Effector memory CD8-positive, alpha-beta T cell (primary cell): Measurements from ENCODE around the gene MAP1LC3A.

Source experiments
- ATAC-seq: fragments of 150-1000 bp; cut with Tn5 transposase; replicated peaks from 2 replicates; pipeline ENCODE4 v1.10.0; 2021; ENCODE audit warnings: mild to moderate bottlenecking, moderate library complexity
- DNase-seq, 3 experiments: peaks; one replicate each; pipeline ENCODE4 v3.0.0; 2021
- H3K27ac Mint-ChIP-seq, 2 donors: one replicate each; pipeline ENCODE4 v1.8.0; 2022; ENCODE audit warnings: mild to moderate bottlenecking in 2 of 2, mixed read lengths in 2 of 2, moderate library complexity in 2 of 2
- H3K27me3 Mint-ChIP-seq, 2 donors: one replicate each; pipeline ENCODE4 v1.8.0; 2022; ENCODE audit warnings: mixed read lengths in 2 of 2
- H3K36me3 Mint-ChIP-seq: one replicate; pipeline ENCODE4 v1.8.0; 2022; ENCODE audit warnings: mild to moderate bottlenecking, moderate library complexity, mixed read lengths; ENCODE audit not compliant: insufficient read depth
- H3K4me1 Mint-ChIP-seq, 2 donors: one replicate each; pipeline ENCODE4 v1.8.0; 2022; ENCODE audit warnings: low read depth in 2 of 2, mixed read lengths in 2 of 2
- H3K4me3 Mint-ChIP-seq, 2 donors: one replicate each; pipeline ENCODE4 v1.8.0; 2022; ENCODE audit warnings: mild to moderate bottlenecking in 2 of 2, mixed read lengths in 2 of 2, moderate library complexity in 2 of 2
- H3K9me3 Mint-ChIP-seq, 2 donors: one replicate each; pipeline ENCODE4 v1.8.0; 2022; ENCODE audit warnings: mixed read lengths in 2 of 2

The MAP1LC3A gene

DNA sequence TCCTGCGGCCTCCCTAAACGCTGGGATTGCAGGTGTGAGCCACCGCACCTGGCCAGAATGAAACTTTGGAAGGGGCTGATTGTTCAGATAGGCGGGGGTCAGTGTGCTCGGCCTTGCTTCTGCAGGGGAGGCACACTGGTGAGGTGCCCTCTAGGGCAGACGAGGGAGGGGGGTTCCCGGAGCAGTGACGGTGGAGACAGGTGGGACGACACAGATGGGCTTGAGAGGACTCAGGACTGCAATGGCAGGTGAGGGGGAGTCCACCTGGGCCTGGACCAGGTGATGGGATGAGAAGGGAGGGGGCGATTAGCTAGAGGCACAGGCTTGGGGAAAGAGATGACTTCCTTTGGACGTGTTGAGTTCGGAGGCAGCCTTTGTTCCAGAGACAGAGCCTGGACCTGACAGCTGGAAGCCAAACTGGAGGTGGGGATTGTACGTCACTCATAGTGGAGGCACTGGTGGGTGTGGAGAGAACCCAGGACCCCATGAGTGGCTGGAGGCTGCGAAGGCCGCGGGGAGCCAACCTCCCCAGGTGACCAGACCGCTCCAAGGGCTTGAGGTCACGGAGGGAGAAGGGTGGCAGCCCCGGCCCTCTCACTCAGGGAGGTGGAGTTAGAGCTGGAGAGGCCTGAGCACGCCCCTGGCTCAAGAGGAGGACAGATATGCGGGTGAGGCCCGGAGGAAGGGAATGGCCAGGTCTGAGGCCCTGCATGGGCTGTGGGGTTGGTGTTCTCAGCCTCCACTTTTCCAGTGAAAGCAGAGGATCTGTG is 10.5 kb upstream of the MAP1LC3A start:
- no peaks in the 10 kb centered on the region for H3K9me3 Mint-ChIP-seq
- H3K27me3 Mint-ChIP-seq, result no peaks in the 10 kb centered on the region
- DNase-seq, result no peak
- H3K27ac Mint-ChIP-seq, result peak overlapping the region in 1 of 2 donors; percentile 15
- ATAC-seq, result no peak
- H3K4me1 Mint-ChIP-seq, result peaks cover 0 to 2% of the 10 kb centered on the region in 2 donors
- peaks cover 8% of the 10 kb centered on the region for H3K36me3 Mint-ChIP-seq
- H3K4me3 Mint-ChIP-seq, result no peak overlapping the region

DNA sequence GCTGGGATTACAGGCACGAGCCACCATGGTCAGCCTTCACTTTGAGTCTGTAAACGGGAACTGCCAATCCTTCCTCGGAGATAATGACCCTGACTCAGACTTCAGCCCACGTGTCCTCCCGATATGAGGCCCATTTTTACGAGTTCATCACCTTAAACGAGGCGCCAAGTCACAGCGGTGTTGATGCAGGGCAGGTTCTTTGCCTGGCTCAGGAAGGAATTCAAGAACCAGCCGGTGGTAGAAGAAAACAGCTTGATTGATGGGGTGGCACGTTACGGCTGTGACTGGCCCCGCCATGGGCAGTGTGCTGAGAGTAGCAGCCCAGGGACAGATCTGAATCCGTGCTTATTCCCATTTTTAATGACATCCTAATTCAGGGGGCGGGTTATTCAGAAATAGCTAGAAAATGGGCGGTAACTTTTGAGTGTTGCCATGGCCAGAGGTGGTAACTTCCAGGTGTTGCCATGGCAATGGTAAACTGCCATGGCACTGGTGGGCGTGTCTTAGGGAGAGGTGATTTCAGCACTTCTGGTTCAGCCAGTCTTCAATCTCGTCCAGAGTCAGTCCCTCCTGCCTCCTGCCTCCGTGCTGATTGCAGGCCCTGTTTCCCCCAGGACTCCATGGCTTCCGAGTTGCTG is 9.1 kb upstream of the MAP1LC3A start:
- peaks cover 4% of the 10 kb centered on the region for H3K36me3 Mint-ChIP-seq
- ATAC-seq (no peak), DNase-seq (no peak)
- H3K27me3 Mint-ChIP-seq, result no peaks in the 10 kb centered on the region
- no peak overlapping the region for H3K27ac Mint-ChIP-seq
- no peaks in the 10 kb centered on the region for H3K9me3 Mint-ChIP-seq
- H3K4me3 Mint-ChIP-seq, result no peak overlapping the region
- H3K4me1 Mint-ChIP-seq, result peaks cover 0 to 2% of the 10 kb centered on the region in 2 donors

GRCh38 chr20:34549929-34550305 is 8.6 kb upstream of the MAP1LC3A start:
- no peak for ATAC-seq
- Mint-ChIP-seq H3K36me3 (peaks cover 4% of the 10 kb centered on the region), H3K27ac (no peak overlapping the region), H3K4me3 (no peak overlapping the region), H3K4me1 (peaks cover 0 to 2% of the 10 kb centered on the region in 2 donors), H3K27me3 (no peaks in the 10 kb centered on the region), H3K9me3 (no peaks in the 10 kb centered on the region)
- no peak for DNase-seq

- Mint-ChIP-seq H3K4me3 (no peak overlapping the region), H3K27me3 (no peaks in the 10 kb centered on the region), H3K27ac (no peak overlapping the region), H3K36me3 (no peaks in the 10 kb centered on the region), H3K9me3 (no peaks in the 10 kb centered on the region), H3K4me1 (peaks cover 0 to 4% of the 10 kb centered on the region in 2 donors)
- no peak for ATAC-seq
- DNase-seq, result no peak
Observed at GRCh38 chr20:34552569-34552968, 5.9 kb upstream of the MAP1LC3A start.

- ATAC-seq (no peak), DNase-seq (no peak)
- peaks cover 6% of the 10 kb centered on the region for H3K36me3 Mint-ChIP-seq
- no peaks in the 10 kb centered on the region for H3K27me3 Mint-ChIP-seq
- peaks cover 7 to 11% of the 10 kb centered on the region in 2 donors for H3K4me1 Mint-ChIP-seq
- no peak overlapping the region for H3K4me3 Mint-ChIP-seq
- no peaks in the 10 kb centered on the region for H3K9me3 Mint-ChIP-seq
- no peak overlapping the region for H3K27ac Mint-ChIP-seq
Observed at GRCh38 chr20:34553366-34553867, 5.1 kb upstream of the MAP1LC3A start.

GRCh38 chr20:34557936-34558319 is 590 bp upstream of the MAP1LC3A start:
- ATAC-seq (no peak), DNase-seq (no peak)
- peaks cover 24% of the 10 kb centered on the region for H3K36me3 Mint-ChIP-seq
- H3K27me3 Mint-ChIP-seq, result no peaks in the 10 kb centered on the region
- H3K9me3 Mint-ChIP-seq, result no peaks in the 10 kb centered on the region
- H3K4me1 Mint-ChIP-seq, result peaks cover 8 to 11% of the 10 kb centered on the region in 2 donors
- peak overlapping the region; percentile 87 to 90 for H3K4me3 Mint-ChIP-seq
- H3K27ac Mint-ChIP-seq, result peak overlapping the region; percentile 97 to 98

DNA sequence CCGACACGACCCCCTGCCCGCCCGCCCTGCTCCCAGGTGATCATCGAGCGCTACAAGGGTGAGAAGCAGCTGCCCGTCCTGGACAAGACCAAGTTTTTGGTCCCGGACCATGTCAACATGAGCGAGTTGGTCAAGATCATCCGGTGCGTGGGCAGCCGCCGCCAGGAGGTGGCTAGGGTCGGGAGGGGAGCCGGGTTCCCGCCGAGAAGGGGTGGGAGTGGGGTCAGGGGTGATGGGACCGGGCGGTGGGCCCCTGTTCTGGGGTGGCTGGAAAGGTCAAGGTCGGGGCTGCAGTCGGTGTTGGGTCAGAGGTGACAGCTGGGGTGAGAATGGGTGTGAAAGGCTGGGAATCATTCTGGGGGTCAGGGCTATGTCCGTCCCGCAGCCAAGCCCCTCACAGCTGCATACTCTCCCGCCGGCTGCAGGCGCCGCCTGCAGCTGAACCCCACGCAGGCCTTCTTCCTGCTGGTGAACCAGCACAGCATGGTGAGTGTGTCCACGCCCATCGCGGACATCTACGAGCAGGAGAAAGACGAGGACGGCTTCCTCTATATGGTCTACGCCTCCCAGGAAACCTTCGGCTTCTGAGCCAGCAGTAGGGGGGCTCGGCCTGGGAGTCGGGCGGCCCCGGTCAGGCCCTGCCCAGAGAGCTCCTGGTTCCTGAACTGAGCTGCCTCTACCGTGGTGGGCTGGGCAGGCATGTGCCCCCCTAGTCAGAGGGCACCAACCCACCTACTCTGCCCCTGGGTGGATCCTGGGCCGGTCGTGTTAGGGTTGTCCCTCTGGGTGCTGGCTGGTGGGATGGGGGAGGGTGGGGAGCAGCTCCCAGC is 1.0 kb downstream of the MAP1LC3A start:
- ATAC-seq (no peak), DNase-seq (peak in 1 of 3 experiments; percentile 22)
- peak overlapping the region; percentile 66 to 72 for H3K4me3 Mint-ChIP-seq
- H3K36me3 Mint-ChIP-seq, result peaks cover 24% of the 10 kb centered on the region
- H3K4me1 Mint-ChIP-seq, result peaks cover 8 to 12% of the 10 kb centered on the region in 2 donors
- H3K27ac Mint-ChIP-seq, result peak overlapping the region; percentile 41 to 87
- no peaks in the 10 kb centered on the region for H3K27me3 Mint-ChIP-seq
- no peaks in the 10 kb centered on the region for H3K9me3 Mint-ChIP-seq

DNA sequence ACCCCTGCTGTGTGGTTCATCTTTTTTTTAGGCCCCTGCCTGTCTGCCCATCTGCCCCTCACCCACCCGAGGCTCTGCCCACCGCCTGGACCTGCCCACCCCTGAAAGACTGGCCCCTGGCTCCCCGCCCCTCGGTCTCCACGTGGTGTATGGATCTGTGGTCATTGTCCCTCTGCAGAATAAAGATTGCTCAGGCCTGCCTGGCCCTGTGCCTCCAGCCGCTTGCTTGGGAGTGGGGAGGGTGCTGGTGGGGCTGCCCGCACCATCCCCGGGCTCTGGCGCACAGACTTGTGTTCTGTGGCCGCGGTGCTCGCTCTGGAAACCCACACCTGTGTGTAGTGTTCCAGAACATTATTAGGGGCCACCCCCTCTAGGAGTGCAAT is 1.6 kb downstream of the MAP1LC3A start:
- peaks cover 24% of the 10 kb centered on the region for H3K36me3 Mint-ChIP-seq
- H3K9me3 Mint-ChIP-seq, result no peaks in the 10 kb centered on the region
- H3K27ac Mint-ChIP-seq, result peak overlapping the region; percentile 41 to 87
- no peaks in the 10 kb centered on the region for H3K27me3 Mint-ChIP-seq
- peaks cover 8 to 13% of the 10 kb centered on the region in 2 donors for H3K4me1 Mint-ChIP-seq
- no peak for DNase-seq
- peak overlapping the region; percentile 67 to 70 for H3K4me3 Mint-ChIP-seq
- no peak for ATAC-seq

DNA sequence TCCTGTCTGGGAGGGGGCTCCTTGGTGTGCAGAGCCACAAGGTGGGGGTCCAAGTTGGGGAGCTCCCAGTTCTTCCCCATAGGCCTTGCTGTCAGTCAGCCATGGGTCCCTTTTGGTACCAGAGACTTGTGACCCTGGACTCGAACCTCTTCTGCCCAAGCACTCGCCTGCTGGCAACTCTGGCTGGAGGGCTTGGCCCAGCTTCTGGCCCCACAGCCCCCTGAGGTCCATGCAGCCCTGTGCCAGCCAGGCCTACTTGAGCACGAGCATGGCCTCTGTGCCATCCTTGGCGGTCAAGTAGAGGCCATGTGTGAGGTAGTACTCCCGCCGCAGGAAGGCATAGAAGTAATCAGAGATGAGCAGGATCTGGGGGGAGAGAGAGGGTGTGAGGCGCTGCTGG is 2.1 kb downstream of the MAP1LC3A start:
- H3K4me1 Mint-ChIP-seq, result peaks cover 8 to 13% of the 10 kb centered on the region in 2 donors
- peak overlapping the region; percentile 41 to 87 for H3K27ac Mint-ChIP-seq
- no peaks in the 10 kb centered on the region for H3K27me3 Mint-ChIP-seq
- H3K9me3 Mint-ChIP-seq, result no peaks in the 10 kb centered on the region
- ATAC-seq (no peak), DNase-seq (peak in 1 of 3 experiments; percentile 9)
- peaks cover 25% of the 10 kb centered on the region for H3K36me3 Mint-ChIP-seq
- peak overlapping the region in 1 of 2 donors; percentile 70 for H3K4me3 Mint-ChIP-seq

DNA sequence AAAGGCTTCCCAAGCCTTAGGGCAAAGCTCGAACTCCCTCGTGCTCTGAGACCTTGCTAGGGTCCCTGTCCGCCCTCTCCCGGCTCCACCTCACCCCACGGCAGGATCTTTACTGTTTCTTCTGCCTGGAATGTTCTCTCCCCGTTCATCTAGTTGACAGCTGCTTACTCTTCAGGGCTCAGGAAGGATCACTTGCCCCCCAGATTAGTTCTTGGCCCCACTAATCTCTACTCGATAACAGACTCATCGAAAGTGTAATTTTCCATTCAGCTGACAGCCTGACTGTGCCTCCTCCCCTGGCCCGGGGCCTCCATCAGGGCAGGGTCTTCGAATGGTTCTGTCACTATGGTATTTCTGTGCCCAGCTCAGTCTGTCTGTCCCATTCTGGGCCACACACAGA is 3.1 kb downstream of the MAP1LC3A start:
- Mint-ChIP-seq H3K4me1 (peaks cover 8 to 13% of the 10 kb centered on the region in 2 donors), H3K9me3 (no peaks in the 10 kb centered on the region), H3K36me3 (peaks cover 27% of the 10 kb centered on the region), H3K4me3 (no peak overlapping the region), H3K27me3 (no peaks in the 10 kb centered on the region), H3K27ac (peak overlapping the region; percentile 41 to 87)
- no peak for DNase-seq
- ATAC-seq, result no peak

GRCh38 chr20:34562641-34563040 is 4.1 kb downstream of the MAP1LC3A start:
- Mint-ChIP-seq H3K36me3 (peaks cover 27% of the 10 kb centered on the region), H3K4me1 (peaks cover 8 to 10% of the 10 kb centered on the region in 2 donors), H3K4me3 (no peak overlapping the region), H3K9me3 (no peaks in the 10 kb centered on the region), H3K27ac (peak overlapping the region in 1 of 2 donors; percentile 41), H3K27me3 (no peaks in the 10 kb centered on the region)
- ATAC-seq (no peak), DNase-seq (no peak)

DNA sequence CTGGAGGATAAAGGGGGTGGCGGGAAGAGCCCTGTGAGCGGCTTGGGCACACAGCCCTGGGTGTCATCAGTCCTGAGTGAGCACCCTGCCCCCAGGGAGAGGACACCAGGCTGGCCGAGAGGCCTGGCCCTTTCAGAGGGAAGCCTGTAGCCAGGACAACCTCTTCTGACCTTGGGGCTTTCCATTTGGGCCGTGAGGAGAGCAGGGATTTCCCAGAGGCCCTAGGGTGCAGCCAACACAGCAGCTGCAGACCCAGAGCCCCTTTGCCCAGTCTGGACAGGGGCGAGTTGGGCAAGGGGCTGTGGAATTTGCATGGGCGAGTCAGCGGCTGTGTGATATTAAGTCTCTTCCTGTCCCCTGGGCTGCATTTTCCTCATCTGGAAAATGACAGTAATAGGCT is 6.3 kb downstream of the MAP1LC3A start:
- Mint-ChIP-seq H3K27me3 (no peaks in the 10 kb centered on the region), H3K9me3 (no peaks in the 10 kb centered on the region), H3K36me3 (peaks cover 13% of the 10 kb centered on the region), H3K4me3 (no peak overlapping the region), H3K27ac (no peak overlapping the region), H3K4me1 (peaks cover 0 to 4% of the 10 kb centered on the region in 2 donors)
- ATAC-seq (no peak), DNase-seq (no peak)
